Measurements from ENCODE around the gene DDX10. TPM values are rescaled to one million over a fixed set of nuclear protein-coding genes. Genes with fewer than 3 reads are reported as not detected.

The DDX10 gene
- total and polyA plus RNA-seq, 7 donors: 12.0 to 41.0 (median 18.2) TPM

GRCh38 chr11:108902027-108902469, 237.2 kb downstream of the DDX10 start:
- intact Hi-C loops (cut with DNase I): no loop called here
- no peaks in the 10 kb centered on the region for H3K9me3 ChIP-seq

GRCh38 chr11:108904480-108904879, 239.6 kb downstream of the DDX10 start:
- intact Hi-C loops (cut with DNase I): no loop called here
- Histone ChIP-seq H3K27me3 (no peaks in the 10 kb centered on the region), H3K4me1 (peaks cover 0 to 8% (median 0%) of the 10 kb centered on the region in 4 donors), H3K9me3 (no peaks in the 10 kb centered on the region), H3K36me3 (no peaks in the 10 kb centered on the region), H3K27ac (no peak overlapping the region), H3K4me3 (no peak overlapping the region)
- TF ChIP-seq EP300 (IDR thresholded peaks at IDR 0.05): no peak
- TF ChIP-seq POLR2AphosphoS5 (IDR thresholded peaks at IDR 0.05): no peak
- TF ChIP-seq, protein P1, sequence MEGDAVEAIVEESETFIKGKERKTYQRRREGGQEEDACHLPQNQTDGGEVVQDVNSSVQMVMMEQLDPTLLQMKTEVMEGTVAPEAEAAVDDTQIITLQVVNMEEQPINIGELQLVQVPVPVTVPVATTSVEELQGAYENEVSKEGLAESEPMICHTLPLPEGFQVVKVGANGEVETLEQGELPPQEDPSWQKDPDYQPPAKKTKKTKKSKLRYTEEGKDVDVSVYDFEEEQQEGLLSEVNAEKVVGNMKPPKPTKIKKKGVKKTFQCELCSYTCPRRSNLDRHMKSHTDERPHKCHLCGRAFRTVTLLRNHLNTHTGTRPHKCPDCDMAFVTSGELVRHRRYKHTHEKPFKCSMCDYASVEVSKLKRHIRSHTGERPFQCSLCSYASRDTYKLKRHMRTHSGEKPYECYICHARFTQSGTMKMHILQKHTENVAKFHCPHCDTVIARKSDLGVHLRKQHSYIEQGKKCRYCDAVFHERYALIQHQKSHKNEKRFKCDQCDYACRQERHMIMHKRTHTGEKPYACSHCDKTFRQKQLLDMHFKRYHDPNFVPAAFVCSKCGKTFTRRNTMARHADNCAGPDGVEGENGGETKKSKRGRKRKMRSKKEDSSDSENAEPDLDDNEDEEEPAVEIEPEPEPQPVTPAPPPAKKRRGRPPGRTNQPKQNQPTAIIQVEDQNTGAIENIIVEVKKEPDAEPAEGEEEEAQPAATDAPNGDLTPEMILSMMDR (IDR thresholded peaks at IDR 0.05): no peak
- no peak for TF ChIP-seq POLR2A (IDR thresholded peaks at IDR 0.05)
- DNase-seq: no peak
- 90 to 96% methylated on average over 1 of the region's 1 CpG for WGBS, 2 donors

More at GRCh38 chr11:108902027-108902469, 237.2 kb downstream of the DDX10 start:
- Histone ChIP-seq H3K4me1 (peaks cover 0 to 8% (median 0%) of the 10 kb centered on the region in 4 donors), H3K27me3 (no peaks in the 10 kb centered on the region), H3K27ac (no peak overlapping the region), H3K4me3 (no peak overlapping the region), H3K36me3 (no peaks in the 10 kb centered on the region)
- no peak for DNase-seq
- WGBS, 2 donors: 26 to 54% methylated on average over 2 of the region's 2 CpGs
- TF ChIP-seq, protein P1 (IDR thresholded peaks at IDR 0.05): no peak
- TF ChIP-seq EP300 (IDR thresholded peaks at IDR 0.05) (no peak), POLR2A (IDR thresholded peaks at IDR 0.05) (no peak), POLR2AphosphoS5 (IDR thresholded peaks at IDR 0.05) (no peak)

GRCh38 chr11:108906329-108906728, 241.5 kb downstream of the DDX10 start:
- intact Hi-C loops (cut with DNase I): no loop called here
- Histone ChIP-seq H3K4me3 (no peak overlapping the region), H3K36me3 (no peaks in the 10 kb centered on the region), H3K9me3 (no peaks in the 10 kb centered on the region), H3K27ac (no peak overlapping the region), H3K4me1 (peaks cover 0 to 8% (median 0%) of the 10 kb centered on the region in 4 donors), H3K27me3 (no peaks in the 10 kb centered on the region)
- peak in 2 of 4 donors; percentile 18 to 23 for TF ChIP-seq POLR2AphosphoS5 (IDR thresholded peaks at IDR 0.05)
- TF ChIP-seq, protein P1 (IDR thresholded peaks at IDR 0.05): no peak
- DNase-seq: no peak

DNA sequence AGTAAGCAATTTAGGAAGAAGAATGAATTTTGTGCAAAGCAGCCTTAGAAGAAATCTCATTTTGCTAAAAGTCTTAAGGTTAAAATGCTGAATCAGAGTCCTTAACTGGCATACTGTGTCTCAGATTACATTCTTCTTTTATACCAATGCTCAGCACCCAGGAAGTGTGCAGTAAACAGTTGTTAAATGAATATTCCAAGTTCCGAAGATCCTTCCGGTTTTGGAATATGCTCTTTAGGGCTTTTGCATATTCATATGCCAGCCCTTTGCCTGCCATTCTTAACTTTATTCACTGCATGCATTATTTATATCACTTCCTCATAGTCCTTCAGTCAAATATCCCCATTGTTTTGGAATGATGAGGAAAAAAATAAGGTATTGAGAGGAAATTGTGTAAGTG, 242.0 kb downstream of the DDX10 start:
- Histone ChIP-seq H3K27ac (no peak overlapping the region), H3K4me3 (no peak overlapping the region), H3K9me3 (no peaks in the 10 kb centered on the region), H3K27me3 (no peaks in the 10 kb centered on the region), H3K36me3 (no peaks in the 10 kb centered on the region), H3K4me1 (peaks cover 0 to 4% (median 0%) of the 10 kb centered on the region in 4 donors)
- 62 to 69% methylated on average over 2 of the region's 2 CpGs for WGBS, 2 donors
- intact Hi-C loops (cut with DNase I): no loop called here
- DNase-seq: no peak
- TF ChIP-seq POLR2A (IDR thresholded peaks at IDR 0.05) (no peak), POLR2AphosphoS5 (IDR thresholded peaks at IDR 0.05) (no peak), EP300 (IDR thresholded peaks at IDR 0.05) (no peak)
- TF ChIP-seq, protein P1 (IDR thresholded peaks at IDR 0.05): no peak

DNA sequence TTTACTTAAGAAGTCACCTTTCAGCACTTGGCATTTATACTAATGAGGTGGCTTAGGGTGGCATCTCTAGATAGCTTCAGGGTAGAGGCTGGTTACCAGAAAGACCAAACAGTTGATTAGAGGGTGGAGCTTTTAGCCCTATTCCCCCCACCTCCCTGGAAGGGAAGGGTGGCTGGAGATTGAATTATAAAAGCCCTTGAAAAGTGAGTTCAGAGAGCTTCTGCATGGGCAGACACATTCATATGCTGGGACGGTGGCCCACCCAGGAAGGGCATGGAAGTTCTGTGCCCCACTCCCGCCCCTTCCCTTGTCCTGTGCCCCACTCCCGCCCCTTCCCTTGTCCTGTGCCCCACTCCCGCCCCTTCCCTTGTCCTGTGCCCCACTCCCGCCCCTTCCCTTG, 244.2 kb downstream of the DDX10 start:
- no peak for TF ChIP-seq POLR2AphosphoS5 (IDR thresholded peaks at IDR 0.05)
- TF ChIP-seq, protein P1 (IDR thresholded peaks at IDR 0.05): no peak
- TF ChIP-seq EP300 (IDR thresholded peaks at IDR 0.05): no peak
- TF ChIP-seq POLR2A (IDR thresholded peaks at IDR 0.05): no peak
- intact Hi-C loops (cut with DNase I): no loop called here
- 91 to 93% methylated on average over 4 to 5 of the region's 5 CpGs for WGBS, 2 donors

More for the DNA sequence above, 244.2 kb downstream of the DDX10 start:
- H3K27ac ChIP-seq: no peak overlapping the region
- H3K9me3 ChIP-seq: no peaks in the 10 kb centered on the region
- no peaks in the 10 kb centered on the region for H3K27me3 ChIP-seq
- no peak overlapping the region for H3K4me3 ChIP-seq
- H3K36me3 ChIP-seq: no peaks in the 10 kb centered on the region
- no peaks in the 10 kb centered on the region for H3K4me1 ChIP-seq
- DNase-seq: no peak
